NCI-H1436 (cell line): ENCODE measurements around the gene CALCOCO1.
A peak's percentile ranks its signal among the peaks of the same experiment; 100 is the strongest.
"Not testable (repeated sequence)": the region's sequence is repeated elsewhere in the genome, so short reads cannot be mapped to it uniquely, and the experiment has no call there.

Source experiments
- DNase-seq: peaks from one replicate; lab custom pipeline; 2025; lab: John Stamatoyannopoulos, UW

Gene CALCOCO1

GRCh38 chr12:53733807-53734200 lies 6.6 kb upstream of the CALCOCO1 start:
- no peak for DNase-seq

DNA sequence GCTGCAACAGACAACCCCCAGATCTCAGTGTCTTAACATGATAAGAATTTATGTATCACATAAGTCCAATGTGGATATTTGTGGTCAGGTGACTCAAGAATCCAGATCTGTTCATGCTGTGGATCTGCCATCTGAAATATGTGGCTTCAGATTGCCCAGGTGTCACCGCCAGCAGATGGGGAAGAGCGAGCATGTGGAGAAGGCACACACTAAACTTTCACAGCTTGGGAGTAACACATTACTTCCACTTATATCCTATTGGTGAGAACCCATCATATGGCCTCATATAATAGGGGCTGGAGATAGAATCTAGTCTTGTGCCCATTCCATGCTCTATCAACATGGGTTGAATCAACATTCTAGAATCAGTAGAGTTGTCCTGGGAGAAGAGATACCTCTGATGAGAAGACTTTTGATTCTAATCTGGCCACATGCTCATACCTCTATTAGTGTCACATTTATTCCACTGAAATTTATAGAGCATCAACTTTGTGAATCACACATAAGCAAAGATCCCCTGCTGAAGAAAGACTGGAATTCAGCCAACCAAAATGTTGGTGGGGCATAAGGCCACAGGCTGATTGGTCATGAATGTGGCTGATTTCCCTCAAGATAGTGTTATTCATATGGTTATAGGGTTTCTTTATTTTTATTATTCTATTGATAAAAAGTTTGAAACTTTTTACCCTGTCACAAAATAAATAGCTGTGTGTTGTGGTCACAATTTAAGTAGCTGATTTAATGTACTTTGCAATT lies 6.0 kb upstream of the CALCOCO1 start:
- DNase-seq, result no peak

DNA sequence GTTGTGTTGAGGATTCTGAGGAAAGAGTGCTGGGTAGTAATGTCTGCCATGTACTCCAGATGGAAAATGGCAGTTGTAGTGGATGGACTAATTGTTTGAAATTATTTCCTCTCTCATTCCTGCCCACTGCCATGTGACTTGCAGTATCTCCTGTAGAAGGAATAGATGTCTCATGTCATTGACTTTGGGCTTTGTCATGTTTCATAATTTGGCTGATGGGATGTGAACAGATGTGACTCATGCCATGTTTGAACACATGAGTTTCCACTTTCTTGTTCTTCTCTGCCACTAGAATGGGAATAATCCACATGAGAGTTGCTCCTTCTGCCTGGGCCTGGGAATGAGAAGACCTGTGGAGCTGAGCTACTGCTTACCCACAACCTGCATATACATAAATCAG lies 2.4 kb upstream of the CALCOCO1 start:
- DNase-seq, result no peak

- no peak for DNase-seq
These were observed 954 bp upstream of the CALCOCO1 start for GRCh38 chr12:53728206-53728605.

- no peak for DNase-seq
These were observed 324 bp downstream of the CALCOCO1 start for GRCh38 chr12:53726946-53727309.

DNA sequence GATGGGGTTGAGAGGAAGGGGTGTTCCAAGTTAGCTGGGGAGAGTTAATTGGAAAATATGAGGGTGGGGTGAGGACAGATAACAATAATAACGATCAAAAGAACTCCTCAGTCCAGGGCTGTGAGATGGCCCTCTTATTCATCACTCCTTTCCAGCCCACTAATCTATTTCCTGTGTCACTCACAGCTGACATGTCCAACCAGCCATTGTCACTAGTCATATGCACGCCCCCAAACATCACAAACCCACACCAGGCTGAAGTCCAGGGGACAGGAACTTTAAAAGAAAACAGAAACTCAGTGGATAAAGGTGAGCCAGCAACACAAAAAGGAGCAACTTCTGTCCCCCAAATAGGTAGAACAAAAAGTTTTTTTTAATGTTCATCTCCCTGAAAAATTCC lies 911 bp downstream of the CALCOCO1 start:
- DNase-seq, result no peak

DNA sequence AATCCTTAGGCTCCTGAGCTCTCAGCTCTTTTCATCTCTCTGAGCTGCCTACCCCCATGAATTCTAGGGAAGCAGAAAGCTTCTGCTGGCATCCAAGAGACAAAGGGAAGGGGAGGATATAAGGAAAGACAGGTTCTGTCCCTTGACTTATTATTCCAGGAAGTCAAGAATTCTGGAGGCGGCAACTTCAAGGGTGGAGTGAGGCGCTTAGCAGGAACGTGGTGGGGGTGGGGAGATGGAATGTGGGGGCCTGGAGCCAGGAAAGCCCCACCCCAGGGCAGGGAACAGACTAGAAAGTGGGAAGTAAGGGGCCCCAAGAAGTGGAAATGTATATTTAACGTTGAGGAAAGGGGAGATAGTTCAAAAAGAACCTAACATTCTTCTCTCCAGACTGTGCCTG lies 1.4 kb downstream of the CALCOCO1 start:
- no peak for DNase-seq

DNA sequence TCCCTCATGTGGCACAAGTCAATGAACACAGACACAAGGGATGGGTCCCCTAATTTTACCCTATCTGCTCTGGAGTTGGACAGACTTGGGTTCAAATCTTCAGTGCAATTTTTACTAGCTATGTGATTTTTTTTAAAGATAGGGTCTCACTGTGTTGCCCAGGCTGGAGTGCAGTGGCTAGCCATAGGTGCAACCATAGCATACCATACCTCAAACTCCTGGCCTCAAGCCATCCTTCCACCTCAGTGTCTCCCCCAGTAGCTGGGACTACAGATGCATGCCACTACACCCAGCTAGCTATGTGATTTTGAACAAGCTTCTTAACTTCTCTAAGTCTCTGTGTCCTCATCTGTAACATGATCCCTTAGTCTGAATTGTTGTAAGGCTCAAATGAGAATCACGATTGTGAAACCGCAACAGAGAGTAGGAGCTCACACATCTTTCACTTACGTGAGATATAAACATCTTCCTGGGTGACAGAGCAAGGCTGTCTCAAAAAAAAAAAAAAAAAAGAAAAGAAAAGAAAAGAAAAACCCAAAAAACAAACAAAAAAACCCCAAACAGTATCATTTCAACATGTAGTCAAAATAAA lies 4.7 kb downstream of the CALCOCO1 start:
- DNase-seq, result no peak

DNA sequence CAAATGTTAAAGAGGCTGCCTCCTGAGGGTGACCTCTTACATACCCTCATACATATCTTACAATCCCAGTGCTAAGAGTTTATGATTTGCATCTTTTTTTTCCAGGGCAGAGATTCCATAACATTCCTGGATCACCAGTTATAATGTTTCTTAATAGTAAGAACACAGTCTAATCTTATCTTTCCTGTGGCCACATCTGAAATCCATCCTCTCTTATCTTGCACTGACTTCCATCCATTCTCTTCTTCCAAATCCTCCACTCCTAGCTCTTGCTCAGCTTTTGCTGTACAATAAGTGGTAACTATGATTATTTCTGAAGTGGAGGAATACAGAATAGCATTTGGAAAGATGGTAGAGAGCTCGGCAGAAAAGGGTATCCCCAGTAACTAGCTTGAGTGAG lies 6.3 kb downstream of the CALCOCO1 start:
- no peak for DNase-seq

GRCh38 chr12:53719649-53720048 lies 7.6 kb downstream of the CALCOCO1 start:
- no peak for DNase-seq

DNA sequence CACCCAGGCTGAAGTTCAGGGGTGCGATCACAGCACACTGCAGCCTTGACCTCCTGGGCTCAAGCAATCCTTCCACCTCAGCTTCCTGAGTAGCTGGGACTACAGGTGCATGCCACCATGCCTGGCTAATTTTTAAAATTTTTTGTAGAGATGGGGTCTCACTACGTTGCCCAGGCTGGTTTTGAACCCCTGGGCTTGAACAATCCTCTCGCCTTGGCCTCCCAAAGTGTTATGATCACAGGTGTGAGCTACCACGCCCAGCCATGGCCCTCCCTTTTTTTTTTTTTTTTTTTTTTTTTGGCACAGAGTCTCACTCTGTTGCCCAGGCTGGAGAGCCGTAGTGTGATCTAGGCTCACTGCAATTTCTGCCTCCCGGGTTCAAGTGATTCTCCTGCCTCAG lies 8.7 kb downstream of the CALCOCO1 start:
- DNase-seq, result not testable (repeated sequence)

- no peak for DNase-seq
These were observed 9.9 kb downstream of the CALCOCO1 start for GRCh38 chr12:53717319-53717718.

- DNase-seq, result no peak
These were observed 13.2 kb downstream of the CALCOCO1 start for GRCh38 chr12:53714004-53714403.

GRCh38 chr12:53713516-53713915 lies 13.7 kb downstream of the CALCOCO1 start:
- DNase-seq, result no peak

DNA sequence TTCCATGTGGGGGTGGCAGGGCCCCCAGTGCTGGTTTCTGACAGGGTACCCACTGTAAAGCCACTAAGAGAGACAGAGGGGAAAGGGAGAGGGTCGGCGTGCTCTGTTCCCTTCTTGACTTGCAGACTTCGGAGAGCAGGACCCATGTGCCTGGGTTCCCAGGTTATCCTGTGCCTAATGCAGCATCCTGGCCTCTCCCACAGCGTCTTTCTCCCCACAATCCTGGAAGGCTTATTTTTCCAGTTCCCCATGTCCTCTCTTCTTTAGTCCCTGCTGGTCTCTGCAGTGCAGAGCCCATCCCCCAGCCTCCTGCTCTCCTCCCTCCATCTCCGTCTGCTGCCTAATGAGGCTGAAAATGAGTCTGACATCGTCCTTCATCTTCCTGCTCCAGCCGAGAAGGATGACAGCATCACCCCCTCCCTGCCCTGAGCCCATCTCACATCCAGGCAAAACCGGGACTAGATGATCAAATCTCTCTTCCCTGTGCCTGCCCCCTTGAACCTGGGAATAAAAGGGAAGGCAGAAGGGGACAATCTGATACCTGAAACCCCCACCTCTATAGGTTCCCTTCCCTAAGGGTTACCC lies 15.1 kb downstream of the CALCOCO1 start:
- DNase-seq, result no peak

- DNase-seq, result no peak
These were observed 17.2 kb downstream of the CALCOCO1 start for GRCh38 chr12:53710091-53710490.

GRCh38 chr12:53709671-53710070 lies 17.6 kb downstream of the CALCOCO1 start:
- DNase-seq, result no peak

DNA sequence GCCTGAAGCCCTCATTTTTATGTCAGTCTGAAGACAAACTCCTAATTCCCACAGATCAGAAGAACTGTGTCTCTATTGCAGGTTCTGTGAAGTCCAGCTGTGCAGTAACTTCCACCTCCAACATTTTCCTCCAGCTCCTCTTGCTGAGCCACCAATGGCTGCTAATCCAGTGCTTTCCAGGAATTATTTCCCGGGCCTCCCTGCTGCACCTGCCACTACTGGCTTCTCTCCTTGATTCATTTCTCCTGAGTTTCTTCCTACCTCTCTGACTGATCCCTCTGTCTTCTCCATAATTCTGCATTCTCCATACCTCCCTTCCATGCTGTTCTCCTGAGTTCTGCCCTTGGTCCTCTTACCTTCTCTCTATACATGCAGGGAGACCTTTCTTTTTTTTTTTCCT lies 21.2 kb downstream of the CALCOCO1 start:
- no peak for DNase-seq

DNA sequence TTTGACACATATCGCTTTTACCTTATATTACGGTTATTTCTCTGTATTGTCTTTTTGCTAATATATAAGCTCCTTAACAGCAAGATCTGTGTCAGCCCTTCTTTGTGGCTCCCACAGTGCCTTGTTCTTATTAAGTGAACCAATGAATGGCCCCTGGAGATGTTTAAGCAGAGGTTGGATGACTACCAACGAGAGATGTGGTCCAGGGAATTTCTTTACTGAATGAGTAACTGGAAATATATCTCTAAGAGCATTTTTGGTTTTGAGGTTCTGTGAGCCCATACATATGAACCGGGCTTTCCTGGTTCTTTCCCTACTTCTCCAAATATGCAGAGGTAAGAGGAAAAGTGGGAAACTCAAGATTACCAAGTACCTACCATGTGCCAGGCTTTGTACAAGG lies 23.5 kb downstream of the CALCOCO1 start:
- DNase-seq, result no peak

- peak; percentile 58 for DNase-seq
These were observed 25.6 kb downstream of the CALCOCO1 start for GRCh38 chr12:53701518-53702264.

GRCh38 chr12:53700567-53700966 lies 26.7 kb downstream of the CALCOCO1 start:
- DNase-seq, result no peak

DNA sequence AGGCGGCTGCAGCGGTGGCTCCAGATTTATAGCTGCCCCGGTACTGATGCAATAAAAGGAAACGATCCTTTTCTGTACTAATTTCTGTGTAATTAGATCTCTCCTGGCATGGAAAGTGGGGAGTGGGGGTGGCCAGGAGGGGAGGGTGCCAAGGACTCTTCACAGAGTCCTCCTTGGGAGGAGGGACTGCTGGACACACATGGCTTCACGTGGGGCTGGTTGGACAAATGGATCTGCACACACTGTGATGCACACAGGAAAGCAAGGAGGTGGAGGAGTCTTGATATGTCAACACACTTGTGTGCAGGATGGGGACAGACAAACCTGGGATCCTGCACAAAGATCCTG lies 27.6 kb downstream of the CALCOCO1 start:
- DNase-seq, result no peak
